IPS-11a (cell line): ENCODE measurements around the gene SSBP3.
"Not testable (repeated sequence)": the region's sequence is repeated elsewhere in the genome, so short reads cannot be mapped to it uniquely, and the experiment has no call there.

Experiments used
- H3K4me3 ChIP-seq: one replicate; pipeline ENCODE4 v1.5.1; 2013; ENCODE audit warnings: low read depth, low read length, control low read depth

Gene SSBP3

GRCh38 chr1:54394104-54394503, 12.1 kb downstream of the SSBP3 start:
- H3K4me3 ChIP-seq = no peak overlapping the region

- H3K4me3 ChIP-seq = no peak overlapping the region
Observed at GRCh38 chr1:54392401-54392800, 13.8 kb downstream of the SSBP3 start.

- H3K4me3 ChIP-seq = no peak overlapping the region
Observed at GRCh38 chr1:54391450-54392209, 14.6 kb downstream of the SSBP3 start.

- no peak overlapping the region for H3K4me3 ChIP-seq
Observed at GRCh38 chr1:54390655-54391054, 15.5 kb downstream of the SSBP3 start.

GRCh38 chr1:54389608-54390007, 16.6 kb downstream of the SSBP3 start:
- not testable (repeated sequence) for H3K4me3 ChIP-seq

- H3K4me3 ChIP-seq = no peak overlapping the region
Observed at GRCh38 chr1:54387419-54387818, 18.8 kb downstream of the SSBP3 start.

- no peak overlapping the region for H3K4me3 ChIP-seq
Observed at GRCh38 chr1:54385727-54386022, 20.5 kb downstream of the SSBP3 start.

- no peak overlapping the region for H3K4me3 ChIP-seq
Observed at GRCh38 chr1:54384918-54385726, 21.1 kb downstream of the SSBP3 start.

GRCh38 chr1:54384471-54384870, 21.7 kb downstream of the SSBP3 start:
- no peak overlapping the region for H3K4me3 ChIP-seq

- no peak overlapping the region for H3K4me3 ChIP-seq
Observed at GRCh38 chr1:54381524-54381923, 24.7 kb downstream of the SSBP3 start.

GRCh38 chr1:54380290-54380882, 25.8 kb downstream of the SSBP3 start:
- H3K4me3 ChIP-seq = no peak overlapping the region

GRCh38 chr1:54379555-54380289, 26.5 kb downstream of the SSBP3 start:
- no peak overlapping the region for H3K4me3 ChIP-seq

GRCh38 chr1:54378874-54379554, 27.2 kb downstream of the SSBP3 start:
- no peak overlapping the region for H3K4me3 ChIP-seq

- no peak overlapping the region for H3K4me3 ChIP-seq
Observed at GRCh38 chr1:54378157-54378873, 27.9 kb downstream of the SSBP3 start.

GRCh38 chr1:54377040-54377691, 29.0 kb downstream of the SSBP3 start:
- no peak overlapping the region for H3K4me3 ChIP-seq

- H3K4me3 ChIP-seq = no peak overlapping the region
Observed at GRCh38 chr1:54376430-54377039, 29.7 kb downstream of the SSBP3 start.

- H3K4me3 ChIP-seq = no peak overlapping the region
Observed at GRCh38 chr1:54375712-54376429, 30.3 kb downstream of the SSBP3 start.

GRCh38 chr1:54375298-54375697, 30.9 kb downstream of the SSBP3 start:
- no peak overlapping the region for H3K4me3 ChIP-seq

GRCh38 chr1:54374766-54375165, 31.4 kb downstream of the SSBP3 start:
- H3K4me3 ChIP-seq = no peak overlapping the region
